A549 (cell line): ENCODE results near the gene RFPL4AL1. TPM values are rescaled to one million over a fixed set of nuclear protein-coding genes. Genes with fewer than 3 reads are reported as not detected.
"Not testable (repeated sequence)": the region's sequence is repeated elsewhere in the genome, so short reads cannot be mapped to it uniquely, and the experiment has no call there.

Experiments
- ATAC-seq, 2 experiments: fragments of 200-7000 bp in 1 of 2; fragments of >200 bp in 1 of 2; cut with Nextera tagmentation in 1 of 2; cut with Tn5 transposase in 1 of 2; 3 replicates each; pipeline versions ENCODE4 v1.8.0 to v1.9.1; 2018 to 2020; ENCODE audit warnings: mild to moderate bottlenecking in 1 of 2, moderate library complexity in 1 of 2
- CTCF ChIA-PET: fragments of 300-600 bp; sonication (Branson Sonifier 250); formaldehyde crosslinking; extraction: SDS; loops from one replicate; lab custom pipeline; 2021; ENCODE audit warnings: antibody characterized with exemption, inconsistent platforms; lab: Yijun Ruan, JAX
- POLR2A ChIA-PET: fragments of 350-600 bp; formaldehyde crosslinking; extraction: SDS; loops from one replicate; lab custom pipeline; 2021; ENCODE audit warnings: antibody characterized with exemption, inconsistent platforms; lab: Yijun Ruan, JAX
- DNase-seq, 2 experiments: peaks; one replicate each; pipeline versions ENCODE4 v3.0.0 to v3.0.0-alpha.2; 2011 to 2016; ENCODE audit warnings: low read depth in 1 of 2, low spot score in 1 of 2
- FAIRE-seq: peaks from 2 replicates; lab custom pipeline; 2011; peaks lifted over from hg19 to GRCh38; lab: Jason Lieb, UNC
- H3K27ac ChIP-seq, 2 experiments: fragments of >200 bp; sonication (Bioruptor Twin); formaldehyde crosslinking; 3 replicates each; pipeline ENCODE4 v1.5.1; 2016 to 2017
- H3K4me1 ChIP-seq: fragments of >200 bp; sonication (Bioruptor Twin); formaldehyde crosslinking; 3 replicates; pipeline ENCODE4 v1.6.1; 2016
- H3K4me2 ChIP-seq: fragments of >200 bp; sonication (Bioruptor Twin); formaldehyde crosslinking; 3 replicates; pipeline ENCODE4 v1.6.1; 2016
- H3K4me3 ChIP-seq: fragments of >200 bp; sonication (Bioruptor Twin); formaldehyde crosslinking; 3 replicates; pipeline ENCODE4 v1.5.1; 2016
- H3K9me3 ChIP-seq: fragments of >200 bp; sonication (Bioruptor Twin); formaldehyde crosslinking; 3 replicates; pipeline ENCODE4 v1.6.1; 2016
- ATOH8 ChIP-seq: fragments of 250-450 bp; sonication (Bioruptor Pico); IDR thresholded peaks from 2 replicates; pipeline ENCODE4 v1.5.0; 2020; ENCODE audit warnings: low read depth, mild to moderate bottlenecking, moderate library complexity
- BCL3 ChIP-seq: fragments of >200 bp; sonication (Bioruptor Twin); formaldehyde crosslinking; IDR thresholded peaks from 3 replicates; pipeline ENCODE4 v1.6.1; 2016
- CBX2 ChIP-seq: fragments of 200-600 bp; sonication (generic); IDR thresholded peaks from 2 replicates; pipeline ENCODE4 v1.6.1; 2016; ENCODE audit warnings: low read depth, mild to moderate bottlenecking, borderline replicate concordance
- CHD2 ChIP-seq: fragments of 150-350 bp; IDR thresholded peaks from 2 replicates; pipeline ENCODE4 v1.6.1; 2014; ENCODE audit warnings: low read length; ENCODE audit not compliant: partially characterized antibody
- CHD4 ChIP-seq: fragments of 200-600 bp; sonication (generic); IDR thresholded peaks from 2 replicates; pipeline ENCODE4 v1.6.1; 2016; ENCODE audit warnings: antibody characterized with exemption, mild to moderate bottlenecking, borderline replicate concordance
- EHMT2 ChIP-seq: fragments of 200-600 bp; sonication (generic); IDR thresholded peaks from 2 replicates; pipeline ENCODE4 v1.6.1; 2016; ENCODE audit warnings: antibody characterized with exemption, low read depth, mild to moderate bottlenecking, moderate library complexity
- FOSL2 ChIP-seq, 2 experiments: fragments of 450-650 bp in 1 of 2; fragments of >200 bp in 1 of 2; sonication (Bioruptor Twin) in 1 of 2; formaldehyde crosslinking; IDR thresholded peaks; 2 replicates each; pipeline versions ENCODE4 v1.5.0 to v1.6.1; 2016 to 2020; ENCODE audit warnings: mild to moderate bottlenecking in 1 of 2, moderate library complexity in 1 of 2
- HEYL ChIP-seq: fragments of 250-450 bp; sonication (Bioruptor Pico); IDR thresholded peaks from 2 replicates; pipeline ENCODE4 v1.8.0; 2021; ENCODE audit warnings: mild to moderate bottlenecking, moderate library complexity
- JUNB ChIP-seq: fragments of >200 bp; sonication (Bioruptor Twin); formaldehyde crosslinking; IDR thresholded peaks from 2 replicates; pipeline ENCODE4 v1.6.1; 2016
- NPAS2 ChIP-seq: fragments of 250-450 bp; sonication (Bioruptor Pico); IDR thresholded peaks from 2 replicates; pipeline ENCODE4 v1.8.0; 2022; ENCODE audit warnings: mild to moderate bottlenecking, moderate library complexity, borderline replicate concordance
- NR3C1 ChIP-seq: fragments of >200 bp; sonication (Bioruptor Twin); formaldehyde crosslinking; IDR thresholded peaks from 3 replicates; pipeline ENCODE4 v1.6.1; 2017
- POLR2A ChIP-seq: IDR thresholded peaks from 2 replicates; pipeline ENCODE4 v1.6.1; 2012; ENCODE audit warnings: mild to moderate bottlenecking, low read length
- RCOR1 ChIP-seq: fragments of 150-350 bp; IDR thresholded peaks from 2 replicates; pipeline ENCODE4 v1.6.1; 2014; ENCODE audit warnings: antibody characterized with exemption, low read length, low read depth
- REST ChIP-seq: fragments of 200-600 bp; sonication (generic); IDR thresholded peaks from 2 replicates; pipeline ENCODE4 v1.6.1; 2016; ENCODE audit warnings: antibody characterized with exemption, mild to moderate bottlenecking, moderate library complexity
- RFX5 ChIP-seq: fragments of 450-650 bp; IDR thresholded peaks from 2 replicates; pipeline ENCODE4 v1.7.1; 2014; ENCODE audit warnings: antibody characterized with exemption, mild to moderate bottlenecking, moderate library complexity
- TP53 ChIP-seq: fragments of 250-450 bp; sonication (Bioruptor Pico); IDR thresholded peaks from 2 replicates; pipeline ENCODE4 v1.5.0; 2021; ENCODE audit warnings: mild to moderate bottlenecking, moderate library complexity
- USF2 ChIP-seq: fragments of 450-650 bp; IDR thresholded peaks from 2 replicates; pipeline ENCODE4 v1.6.1; 2014; ENCODE audit warnings: antibody characterized with exemption
- ZFP36 ChIP-seq: fragments of 450-650 bp; IDR thresholded peaks from 2 replicates; pipeline ENCODE4 v1.6.1; 2014; ENCODE audit warnings: borderline replicate concordance; ENCODE audit not compliant: partially characterized antibody
- ZSCAN20 ChIP-seq: fragments of 250-450 bp; sonication (Bioruptor Pico); IDR thresholded peaks from 2 replicates; pipeline ENCODE4 v1.8.0; 2022; ENCODE audit warnings: mild to moderate bottlenecking, moderate library complexity
- WGBS: methylation state at CpG from one replicate; pipeline ENCODE4 v1.1.6; 2017; ENCODE audit errors: missing lambda C conversion rate; 5-methylcytosine and 5-hydroxymethylcytosine counted together
- polyA minus RNA-seq: library from RNA; depleted of rRNA, polyadenylated mRNA; stranded (reverse); fragments of >200 nt; gene quantifications from 2 replicates; pipeline ENCODE4 v1.2.3, GENCODE V29; 2011; rRNA and poly(A)+ RNA removed
- polyA plus RNA-seq, 4 experiments: library from polyadenylated mRNA; depleted of rRNA in 3 of 4; stranded (reverse); fragments of >200 nt; fragmentation: RNase III in 1 of 4; extraction: RNeasy Plus Mini Kit Qiagen cat#74134 plus additional on column Dnase treatment in 1 of 4; gene quantifications; 2 replicates in 3 of 4; 3 replicates in 1 of 4; pipeline ENCODE4 v1.2.3, GENCODE V29; 2011 to 2017

The RFPL4AL1 gene
- polyA plus RNA-seq (2011; rRNA removed): not detected in 2 replicates
- polyA plus RNA-seq (2012; cell fraction: cytosol; rRNA removed): 0.06 TPM in 1 of 2 replicates, not detected in the other
- polyA plus RNA-seq (2012; cell fraction: nucleus; rRNA removed): 0.10 TPM in 1 of 2 replicates, not detected in the other
- not detected in 3 replicates for polyA plus RNA-seq (2017; fragmentation: RNase III; extraction: RNeasy Plus Mini Kit Qiagen cat#74134 plus additional on column Dnase treatment)
- polyA minus RNA-seq: not detected in 2 replicates

GRCh38 chr19:55768818-55769217 is at the start of gene RFPL4AL1:
Gene RFPL4AL1 (plus strand): TSS chr19:55769118. CDS start chr19:55771805, 2,687 bp downstream.
- H3K27ac ChIP-seq, H3K4me3 ChIP-seq, POLR2A ChIA-PET, ATAC-seq, H3K4me1 ChIP-seq, H3K4me2 ChIP-seq, DNase-seq, FAIRE-seq, CTCF ChIA-PET: not testable (repeated sequence)
- 46% methylated on average over 5 of the region's 6 CpGs for WGBS
- peaks cover 11% of the 10 kb centered on the region; the same call in 2 of the 3 replicates for H3K9me3 ChIP-seq

- FAIRE-seq (no peak), DNase-seq (no peak), ATAC-seq (no peak; a peak in 1 of 6 replicates)
- H3K9me3 ChIP-seq: peaks cover 46% of the 10 kb centered on the region
- no peak overlapping the region for H3K4me3 ChIP-seq
- TF ChIP-seq HEYL (CRISPR knock-in tag) (no peak), ZFP36 (no peak), BCL3 (no peak), POLR2A (no peak), REST (no peak), ZSCAN20 (CRISPR knock-in tag) (no peak), NPAS2 (CRISPR knock-in tag) (no peak), ATOH8 (CRISPR knock-in tag) (no peak), CBX2 (no peak), FOSL2 (IDR thresholded peaks at IDR 0.05) (no peak), FOSL2 (CRISPR knock-in tag; IDR thresholded peaks at IDR 0.05) (no peak), JUNB (no peak), RFX5 (no peak), CHD2 (no peak), USF2 (no peak), RCOR1 (no peak), CHD4 (no peak), NR3C1 (no peak), TP53 (CRISPR knock-in tag) (no peak), EHMT2 (no peak)
- no peak overlapping the region for H3K27ac ChIP-seq
- POLR2A ChIA-PET: no interaction called here
- 2% methylated on average over 5 of the region's 5 CpGs for WGBS
- CTCF ChIA-PET: no interaction called here
- H3K4me2 ChIP-seq: no peak overlapping the region
- H3K4me1 ChIP-seq: no peaks in the 10 kb centered on the region
Measured at GRCh38 chr19:55720214-55720746, 48.6 kb upstream of the RFPL4AL1 start.
